Measurements from ENCODE around the gene SEMA5B. TPM values are rescaled to one million over a fixed set of nuclear protein-coding genes. Genes with fewer than 3 reads are reported as not detected.
A peak's percentile ranks its signal among the peaks of the same experiment; 100 is the strongest.

Gene SEMA5B
- total RNA-seq, 1 experiment from 2014 or later = 22.4 TPM

DNA sequence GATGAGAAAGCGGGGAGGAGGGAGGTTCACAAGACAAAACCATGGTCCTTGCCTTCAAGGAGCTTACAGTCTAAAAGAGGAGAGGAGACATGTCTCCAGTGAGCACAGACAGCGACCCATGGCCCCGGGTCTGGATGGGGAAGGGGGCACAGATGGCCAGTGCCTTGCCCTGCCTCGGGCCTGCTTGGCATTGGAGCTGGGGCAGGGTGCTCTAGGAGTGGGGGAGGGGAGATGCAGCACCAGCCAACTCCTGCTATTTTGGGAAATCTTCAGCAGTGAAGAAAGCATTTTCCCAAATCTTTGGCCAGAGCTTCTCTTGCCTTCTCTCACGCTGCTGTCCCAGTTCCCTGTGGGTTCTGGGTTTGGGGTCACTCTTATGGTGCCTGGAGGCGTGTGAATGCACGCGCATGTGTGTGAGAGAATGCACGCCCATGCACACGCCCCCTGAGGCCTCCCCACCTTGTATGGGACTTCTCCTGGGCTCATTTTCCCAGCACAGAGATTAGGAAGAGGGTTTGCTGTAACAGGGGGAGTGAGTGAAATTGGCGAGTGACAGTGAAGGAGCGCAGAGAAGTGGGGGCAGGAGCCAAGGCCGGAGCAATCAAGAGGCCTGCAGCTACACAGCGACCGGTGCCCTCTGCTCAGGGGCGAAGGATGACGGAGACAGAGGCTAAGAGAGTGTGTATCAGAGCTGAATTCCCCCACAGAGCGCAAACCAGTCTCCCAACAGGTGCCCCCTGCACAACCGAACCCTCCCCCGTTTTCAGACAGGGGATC is 71.5 kb downstream of the SEMA5B start:
- Histone ChIP-seq H3K36me3 (replicated peaks; ENCODE audit: control insufficient read depth, insufficient read depth, low read length) (no peaks in the 10 kb centered on the region), H3K4me3 (ENCODE audit: insufficient read depth, low read depth, low read length) (no peak overlapping the region), H3K27me3 (ENCODE audit: control insufficient read depth, insufficient read depth, low read length) (no peaks in the 10 kb centered on the region)
- DNase-seq = no peak

DNA sequence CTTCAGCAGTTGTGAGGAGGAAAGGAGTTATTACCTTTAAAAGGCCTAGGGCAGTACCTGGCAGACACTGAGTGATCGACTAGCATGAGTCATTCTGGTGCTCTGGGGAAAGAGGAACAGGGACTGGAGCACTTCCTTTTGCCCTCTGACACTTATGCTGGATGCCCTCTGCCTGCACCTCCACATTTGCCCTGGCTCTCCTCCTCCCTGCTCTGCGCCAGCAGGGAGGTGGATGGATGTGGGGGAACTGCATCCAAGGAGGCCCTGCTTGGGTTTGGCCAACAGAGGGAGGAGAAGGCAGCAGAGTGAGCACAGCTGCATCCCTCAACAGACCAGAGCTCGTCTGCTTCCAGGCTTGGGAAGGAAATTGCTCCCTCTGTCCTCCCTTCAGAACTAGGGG is 75.0 kb downstream of the SEMA5B start:
- DNase-seq = peak; percentile 78
- H3K36me3 ChIP-seq (replicated peaks; ENCODE audit: control insufficient read depth, insufficient read depth, low read length) = no peaks in the 10 kb centered on the region
- no peaks in the 10 kb centered on the region for H3K27me3 ChIP-seq (ENCODE audit: control insufficient read depth, insufficient read depth, low read length)

GRCh38 chr3:122948408-122948807 is 79.2 kb downstream of the SEMA5B start:
- no peaks in the 10 kb centered on the region for H3K27me3 ChIP-seq (ENCODE audit: control insufficient read depth, insufficient read depth, low read length)
- H3K36me3 ChIP-seq (replicated peaks; ENCODE audit: control insufficient read depth, insufficient read depth, low read length) = no peaks in the 10 kb centered on the region
- DNase-seq = peak; percentile 64
- H3K4me3 ChIP-seq (ENCODE audit: insufficient read depth, low read depth, low read length) = no peak overlapping the region

More for the DNA sequence above, 75.0 kb downstream of the SEMA5B start:
- H3K4me3 ChIP-seq (ENCODE audit: insufficient read depth, low read depth, low read length) = no peak overlapping the region

GRCh38 chr3:122947738-122948137 is 79.8 kb downstream of the SEMA5B start:
- Histone ChIP-seq H3K36me3 (replicated peaks; ENCODE audit: control insufficient read depth, insufficient read depth, low read length) (no peaks in the 10 kb centered on the region), H3K27me3 (ENCODE audit: control insufficient read depth, insufficient read depth, low read length) (no peaks in the 10 kb centered on the region), H3K4me3 (ENCODE audit: insufficient read depth, low read depth, low read length) (no peak overlapping the region)
- DNase-seq = no peak

- Histone ChIP-seq H3K36me3 (replicated peaks; ENCODE audit: control insufficient read depth, insufficient read depth, low read length) (no peaks in the 10 kb centered on the region), H3K4me3 (ENCODE audit: insufficient read depth, low read depth, low read length) (no peak overlapping the region), H3K27me3 (ENCODE audit: control insufficient read depth, insufficient read depth, low read length) (no peaks in the 10 kb centered on the region)
- no peak for DNase-seq
Observed at GRCh38 chr3:122947196-122947595, 80.4 kb downstream of the SEMA5B start.

- DNase-seq = no peak
- H3K4me3 ChIP-seq (ENCODE audit: insufficient read depth, low read depth, low read length) = no peak overlapping the region
- H3K27me3 ChIP-seq (ENCODE audit: control insufficient read depth, insufficient read depth, low read length) = no peaks in the 10 kb centered on the region
- H3K36me3 ChIP-seq (replicated peaks; ENCODE audit: control insufficient read depth, insufficient read depth, low read length) = no peaks in the 10 kb centered on the region
Observed at GRCh38 chr3:122946185-122946584, 81.4 kb downstream of the SEMA5B start.

- Histone ChIP-seq H3K4me3 (ENCODE audit: insufficient read depth, low read depth, low read length) (no peak overlapping the region), H3K36me3 (replicated peaks; ENCODE audit: control insufficient read depth, insufficient read depth, low read length) (no peaks in the 10 kb centered on the region), H3K27me3 (ENCODE audit: control insufficient read depth, insufficient read depth, low read length) (no peaks in the 10 kb centered on the region)
- DNase-seq = no peak
Observed at GRCh38 chr3:122945230-122945629, 82.3 kb downstream of the SEMA5B start.

GRCh38 chr3:122944671-122945161 is 82.8 kb downstream of the SEMA5B start:
- Histone ChIP-seq H3K36me3 (replicated peaks; ENCODE audit: control insufficient read depth, insufficient read depth, low read length) (no peaks in the 10 kb centered on the region), H3K27me3 (ENCODE audit: control insufficient read depth, insufficient read depth, low read length) (no peaks in the 10 kb centered on the region), H3K4me3 (ENCODE audit: insufficient read depth, low read depth, low read length) (no peak overlapping the region)
- no peak for DNase-seq

DNA sequence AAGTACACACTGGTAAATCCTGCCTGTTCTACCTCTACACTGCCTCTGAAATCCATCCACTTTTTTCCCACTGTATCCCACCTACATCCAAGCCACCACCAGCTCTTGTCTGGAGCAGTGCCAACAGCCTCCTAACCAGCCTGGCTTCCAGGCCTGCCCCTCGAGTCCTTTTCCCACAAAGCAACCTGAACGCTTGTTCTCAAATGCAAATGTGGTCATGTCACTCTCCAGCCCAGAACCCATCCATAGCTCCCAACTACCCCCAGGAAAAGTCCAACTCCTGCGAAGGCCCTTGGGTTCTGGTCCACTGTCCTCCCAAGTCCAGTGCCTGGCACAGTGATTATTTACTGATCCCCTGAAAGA is 83.8 kb downstream of the SEMA5B start:
- H3K27me3 ChIP-seq (ENCODE audit: control insufficient read depth, insufficient read depth, low read length) = no peaks in the 10 kb centered on the region
- H3K4me3 ChIP-seq (ENCODE audit: insufficient read depth, low read depth, low read length) = no peak overlapping the region
- no peaks in the 10 kb centered on the region for H3K36me3 ChIP-seq (replicated peaks; ENCODE audit: control insufficient read depth, insufficient read depth, low read length)
- DNase-seq = no peak

- Histone ChIP-seq H3K27me3 (ENCODE audit: control insufficient read depth, insufficient read depth, low read length) (no peaks in the 10 kb centered on the region), H3K36me3 (replicated peaks; ENCODE audit: control insufficient read depth, insufficient read depth, low read length) (no peaks in the 10 kb centered on the region), H3K4me3 (ENCODE audit: insufficient read depth, low read depth, low read length) (no peak overlapping the region)
- peak; percentile 97 for DNase-seq
Observed at GRCh38 chr3:122942937-122943827, 84.4 kb downstream of the SEMA5B start.

DNA sequence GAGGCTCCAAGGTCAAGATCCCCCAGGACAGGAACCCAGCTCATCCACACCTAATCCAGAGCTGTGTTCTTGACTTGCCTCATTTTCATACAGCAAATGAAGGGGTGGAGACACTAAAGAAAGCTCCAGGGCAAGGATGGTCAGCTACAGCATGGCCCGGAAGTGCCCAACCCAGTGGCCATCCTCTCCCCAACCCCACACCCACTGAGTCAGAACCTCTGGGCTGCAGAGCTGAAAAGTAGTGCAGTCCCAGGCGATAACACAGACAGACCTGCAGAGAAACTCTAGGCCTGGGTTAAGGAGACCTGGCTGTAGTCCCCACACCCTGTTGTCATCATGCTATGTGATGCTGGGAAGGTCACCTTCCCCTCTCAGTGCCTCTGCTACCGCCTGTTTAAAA is 85.3 kb downstream of the SEMA5B start:
- Histone ChIP-seq H3K36me3 (replicated peaks; ENCODE audit: control insufficient read depth, insufficient read depth, low read length) (no peaks in the 10 kb centered on the region), H3K27me3 (ENCODE audit: control insufficient read depth, insufficient read depth, low read length) (no peaks in the 10 kb centered on the region), H3K4me3 (ENCODE audit: insufficient read depth, low read depth, low read length) (no peak overlapping the region)
- no peak for DNase-seq

GRCh38 chr3:122941228-122942206 is 86.0 kb downstream of the SEMA5B start:
- DNase-seq = no peak

GRCh38 chr3:122940628-122941086 is 86.9 kb downstream of the SEMA5B start:
- Histone ChIP-seq H3K36me3 (replicated peaks; ENCODE audit: control insufficient read depth, insufficient read depth, low read length) (no peaks in the 10 kb centered on the region), H3K27me3 (ENCODE audit: control insufficient read depth, insufficient read depth, low read length) (no peaks in the 10 kb centered on the region), H3K4me3 (ENCODE audit: insufficient read depth, low read depth, low read length) (no peak overlapping the region)
- no peak for DNase-seq

More at GRCh38 chr3:122941228-122942206, 86.0 kb downstream of the SEMA5B start:
- Histone ChIP-seq H3K27me3 (ENCODE audit: control insufficient read depth, insufficient read depth, low read length) (no peaks in the 10 kb centered on the region), H3K36me3 (replicated peaks; ENCODE audit: control insufficient read depth, insufficient read depth, low read length) (no peaks in the 10 kb centered on the region), H3K4me3 (ENCODE audit: insufficient read depth, low read depth, low read length) (no peak overlapping the region)

Measured in H7 (cell line).